Measurements from ENCODE around the gene MRPL16.
"Not testable (repeated sequence)": the region's sequence is repeated elsewhere in the genome, so short reads cannot be mapped to it uniquely, and the experiment has no call there.

The MRPL16 gene

GRCh38 chr11:59810911-59811259 is 307 bp upstream of the MRPL16 start:
- DNase-seq: peak in 1 of 3 donors; percentile 26

GRCh38 chr11:59807047-59807610 is 3.4 kb downstream of the MRPL16 start:
- DNase-seq: no peak

DNA sequence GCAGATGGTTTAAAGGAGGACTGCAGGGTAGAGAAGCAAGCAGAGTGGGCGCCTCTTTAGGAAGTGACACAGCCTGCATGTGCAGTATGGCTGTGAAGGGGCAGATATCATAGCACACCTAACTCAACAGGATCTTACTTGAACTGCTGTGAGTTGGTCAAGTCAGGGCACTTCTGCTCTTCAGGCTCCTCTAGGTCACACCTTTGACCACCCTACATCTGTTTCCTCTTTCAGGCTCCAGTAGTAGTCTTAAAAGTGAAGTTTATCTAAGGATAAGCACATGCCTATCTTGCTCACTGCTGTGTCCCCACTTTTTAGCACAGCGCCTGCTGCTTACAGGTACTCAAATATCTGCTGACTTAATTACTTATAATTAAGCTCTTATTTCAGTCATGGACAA is 6.5 kb downstream of the MRPL16 start:
- DNase-seq: no peak

- DNase-seq: peak; percentile 73 to 83 (median 78)
These were observed 7.9 kb downstream of the MRPL16 start for GRCh38 chr11:59802639-59803176.

- DNase-seq: no peak
These were observed 8.5 kb downstream of the MRPL16 start for GRCh38 chr11:59801981-59802638.

DNA sequence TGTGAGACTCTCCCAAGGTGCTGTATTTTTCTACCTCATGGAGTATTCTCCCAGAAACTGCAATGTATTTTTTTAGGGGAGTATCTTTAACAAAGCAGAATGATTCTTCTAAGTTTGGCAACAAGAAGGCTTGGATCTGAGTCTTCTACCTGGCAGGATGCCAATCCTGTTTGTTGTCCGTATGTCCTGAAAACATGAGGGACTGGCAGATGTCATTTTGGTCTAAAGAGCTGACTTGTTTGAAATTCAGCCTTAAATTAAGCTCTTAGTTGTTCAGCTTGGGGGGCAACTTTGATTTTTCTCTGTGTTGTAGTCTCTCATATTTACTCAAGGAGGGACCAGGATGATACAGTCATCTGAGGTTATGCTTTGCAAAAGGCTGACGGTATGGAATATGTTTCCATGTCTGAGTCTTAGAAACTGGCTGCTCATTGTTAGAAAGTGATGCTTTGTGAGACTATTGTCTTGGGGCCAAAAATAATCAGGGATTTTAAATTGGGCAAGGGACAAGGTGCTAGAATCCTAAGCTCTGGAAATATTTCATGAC is 9.3 kb downstream of the MRPL16 start:
- DNase-seq: no peak

- no peak for DNase-seq
These were observed 10.1 kb downstream of the MRPL16 start for GRCh38 chr11:59800390-59801025.

- no peak for DNase-seq
These were observed 16.2 kb downstream of the MRPL16 start for GRCh38 chr11:59794417-59794816.

DNA sequence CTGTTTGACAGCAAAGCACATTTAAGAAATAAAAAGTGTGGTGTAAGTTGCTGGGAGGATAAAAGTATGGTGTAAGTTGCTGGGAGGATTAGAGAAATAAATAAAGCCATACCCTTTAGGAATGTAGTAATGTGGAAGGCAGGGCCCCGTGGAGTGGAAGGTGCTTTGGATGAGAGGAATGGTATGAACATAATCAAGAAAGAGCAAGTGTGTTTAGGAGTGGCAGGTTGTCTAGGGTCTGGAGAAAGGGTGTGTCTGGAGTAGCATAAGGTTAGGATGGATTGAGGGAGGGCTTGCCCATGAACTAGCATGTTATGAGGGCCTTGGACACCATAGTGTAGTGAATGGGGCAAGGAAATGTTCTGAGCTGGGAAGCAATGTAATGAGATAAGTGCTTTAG is 18.1 kb downstream of the MRPL16 start:
- no peak for DNase-seq

DNA sequence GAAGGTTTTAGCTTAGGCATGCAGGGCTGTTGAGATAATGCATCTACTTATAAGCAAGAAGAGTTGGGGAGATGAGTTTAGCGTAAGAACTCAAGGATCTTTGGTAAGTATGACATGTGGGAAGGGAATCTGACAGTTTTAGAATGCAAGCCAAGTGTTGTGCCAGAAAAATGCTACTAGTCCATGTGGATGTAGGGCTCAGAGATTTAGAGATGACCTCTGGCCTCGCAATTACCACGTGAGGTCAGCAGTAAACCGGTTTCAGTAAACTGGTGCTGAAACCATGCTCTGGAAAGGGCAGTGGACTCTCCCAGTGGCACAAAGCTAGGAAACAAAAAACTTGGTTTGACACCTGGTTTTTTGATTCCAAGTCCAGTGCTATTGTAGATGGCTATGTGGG is 18.9 kb downstream of the MRPL16 start:
- no peak for DNase-seq

GRCh38 chr11:59787816-59788215 is 22.8 kb downstream of the MRPL16 start:
- DNase-seq: no peak

DNA sequence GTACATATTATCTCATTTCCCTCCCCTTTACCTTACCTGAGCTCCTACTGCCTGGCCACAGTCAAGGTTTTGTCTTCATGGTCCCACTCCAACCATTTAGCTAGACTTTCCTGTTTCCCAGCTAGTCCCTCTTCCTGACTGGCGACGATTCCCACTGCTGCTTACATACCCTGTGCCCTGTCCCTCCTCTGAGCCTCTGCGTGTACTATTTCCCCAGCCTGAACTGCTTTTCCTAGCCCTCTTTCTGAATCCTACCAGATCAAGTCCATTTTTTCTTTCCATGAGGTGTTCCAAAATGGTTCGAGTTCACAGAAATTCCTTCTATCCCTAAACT is 23.4 kb downstream of the MRPL16 start:
- DNase-seq: no peak

GRCh38 chr11:59785818-59786217 is 24.8 kb downstream of the MRPL16 start:
- no peak for DNase-seq

GRCh38 chr11:59784441-59784840 is 26.1 kb downstream of the MRPL16 start:
- DNase-seq: not testable (repeated sequence)

GRCh38 chr11:59783632-59784090 is 26.9 kb downstream of the MRPL16 start:
- no peak for DNase-seq

DNA sequence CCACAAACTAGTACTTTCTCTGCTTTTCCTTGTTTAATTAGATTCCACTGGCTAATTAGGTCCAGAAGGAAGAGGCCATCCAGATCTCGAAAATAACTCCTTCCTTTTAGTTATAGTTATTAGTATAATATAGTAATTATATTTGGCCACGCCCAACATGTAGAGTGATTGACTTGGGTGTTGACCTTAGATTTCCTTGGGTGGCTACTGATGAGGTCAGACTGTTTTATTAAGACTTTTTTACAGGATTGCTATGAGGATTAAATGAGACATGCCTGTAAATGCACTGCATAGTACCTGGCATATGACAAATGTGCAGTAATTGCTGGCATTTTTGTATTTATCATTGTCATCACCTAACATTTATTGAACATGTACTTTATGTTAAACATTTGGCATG is 28.5 kb downstream of the MRPL16 start:
- DNase-seq: no peak

GRCh38 chr11:59779487-59779886 is 31.1 kb downstream of the MRPL16 start:
- no peak for DNase-seq

- peak; percentile 39 to 43 (median 40) for DNase-seq
These were observed 32.5 kb downstream of the MRPL16 start for GRCh38 chr11:59778122-59778521.

DNA sequence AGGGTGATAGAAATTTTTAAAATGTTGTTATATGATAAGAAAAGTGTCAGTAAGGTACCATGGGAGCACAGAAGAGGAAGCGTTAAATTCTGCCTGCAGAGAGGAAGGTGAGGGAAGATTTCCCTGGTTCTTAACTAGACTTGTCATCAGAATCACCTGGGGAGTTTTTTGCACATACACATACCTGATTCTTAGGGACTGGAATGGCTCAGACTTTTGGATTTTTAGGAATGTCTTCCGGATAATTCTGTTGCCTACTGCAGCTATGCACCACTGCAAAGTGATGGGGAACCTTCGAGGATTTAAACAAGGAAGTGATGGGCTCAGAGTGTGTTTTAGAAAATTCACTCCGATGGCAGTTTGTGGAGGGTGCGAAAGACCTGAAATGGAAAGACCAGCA is 33.5 kb downstream of the MRPL16 start:
- DNase-seq: no peak

GRCh38 chr11:59776210-59777066 is 34.1 kb downstream of the MRPL16 start:
- DNase-seq: peak in 1 of 3 donors; percentile 14

DNA sequence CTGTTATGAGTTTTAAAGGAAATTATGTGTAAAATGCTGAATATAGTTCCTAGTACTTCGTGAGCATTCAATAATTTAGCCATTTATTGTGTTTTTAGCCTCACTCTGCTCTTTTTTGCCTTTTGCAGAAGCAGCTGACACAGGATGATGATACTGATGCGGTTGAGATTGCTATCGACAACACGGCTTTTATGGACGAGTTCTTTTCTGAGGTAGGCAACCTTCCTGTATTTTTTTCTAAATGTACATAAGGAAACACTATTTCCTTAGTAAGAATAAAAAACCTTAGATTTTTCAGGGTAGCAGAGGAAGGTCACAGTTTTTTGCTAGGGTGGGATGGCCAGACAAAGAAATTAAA is 37.5 kb downstream of the MRPL16 start:
- no peak for DNase-seq

- no peak for DNase-seq
These were observed 39.0 kb downstream of the MRPL16 start for GRCh38 chr11:59771605-59772004.

DNA sequence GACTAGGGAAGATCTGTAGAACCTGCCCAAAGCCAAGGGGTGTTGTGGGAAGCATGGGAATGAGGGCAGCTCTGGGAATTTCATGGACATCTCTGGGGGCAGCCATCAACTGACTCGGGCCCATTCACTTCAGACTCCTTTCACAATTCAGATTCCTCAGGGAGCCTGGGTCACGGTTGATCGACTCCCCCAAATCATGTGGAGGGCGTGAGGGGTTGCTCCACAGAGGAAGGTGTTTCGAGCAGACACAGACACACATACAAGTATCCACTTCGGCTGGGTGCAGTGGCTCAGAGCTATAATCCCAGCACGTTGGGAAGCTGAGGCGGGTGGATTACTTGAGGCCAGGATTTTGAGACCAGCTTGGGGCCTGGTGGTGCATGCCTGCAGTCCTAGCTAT is 39.7 kb downstream of the MRPL16 start:
- DNase-seq: no peak
